Astrocyte (in vitro differentiated cells and primary cell): Measurements from ENCODE around the gene MUC5AC. TPM values are rescaled to one million over a fixed set of nuclear protein-coding genes. Genes with fewer than 3 reads are reported as not detected.

Experiments
- DNase-seq: peaks from one replicate; pipeline ENCODE4 v3.0.0-alpha.2; 2010; ENCODE audit warnings: low read depth
- FAIRE-seq: peaks from 2 replicates; lab custom pipeline; 2011; peaks lifted over from hg19 to GRCh38; lab: Jason Lieb, UNC
- H2AFZ ChIP-seq: 2 replicates; pipeline ENCODE4 v1.6.0; 2012; ENCODE audit warnings: low read depth, low read length, inconsistent platforms
- H3K27ac ChIP-seq: 2 replicates; pipeline ENCODE4 v1.5.1; 2011; ENCODE audit warnings: low read depth, low read length, inconsistent platforms
- H3K27me3 ChIP-seq: 2 replicates; pipeline ENCODE4 v1.6.0; 2011; ENCODE audit warnings: low read length, inconsistent platforms; ENCODE audit not compliant: insufficient read depth
- H3K36me3 ChIP-seq: 2 replicates; pipeline ENCODE4 v1.5.1; 2011; ENCODE audit warnings: low read length, inconsistent platforms; ENCODE audit not compliant: insufficient read depth
- H3K4me1 ChIP-seq: 2 replicates; pipeline ENCODE4 v1.5.1; 2011; ENCODE audit warnings: low read length, inconsistent platforms; ENCODE audit not compliant: insufficient read depth
- H3K4me2 ChIP-seq: 2 replicates; pipeline ENCODE4 v1.6.0; 2012; ENCODE audit warnings: low read length, inconsistent platforms
- H3K4me3 ChIP-seq: 2 replicates; pipeline ENCODE4 v1.5.1; 2011; ENCODE audit warnings: low read depth, mild to moderate bottlenecking, low read length, inconsistent platforms; ENCODE audit not compliant: insufficient read depth
- H3K79me2 ChIP-seq: 2 replicates; pipeline ENCODE4 v1.6.0; 2012; ENCODE audit warnings: mild to moderate bottlenecking, low read length, inconsistent platforms; ENCODE audit not compliant: insufficient read depth
- H3K9ac ChIP-seq: 2 replicates; pipeline ENCODE4 v1.6.0; 2012; ENCODE audit warnings: mild to moderate bottlenecking, low read length, inconsistent platforms
- H3K9me3 ChIP-seq: 2 replicates; pipeline ENCODE4 v1.5.1; 2012; ENCODE audit warnings: low read depth, mild to moderate bottlenecking, low read length, inconsistent platforms; ENCODE audit not compliant: insufficient read depth
- H4K20me1 ChIP-seq: 2 replicates; pipeline ENCODE4 v1.6.0; 2012; ENCODE audit warnings: low read length, inconsistent platforms; ENCODE audit not compliant: insufficient read depth
- H3K27ac Mint-ChIP-seq: one replicate; pipeline ENCODE4 v1.8.0; 2021; ENCODE audit warnings: mild to moderate bottlenecking, mixed read lengths; ENCODE audit not compliant: unreplicated experiment
- H3K27me3 Mint-ChIP-seq: one replicate; pipeline ENCODE4 v1.8.0; 2021; ENCODE audit warnings: low read depth, mixed read lengths; ENCODE audit not compliant: unreplicated experiment
- H3K36me3 Mint-ChIP-seq: one replicate; pipeline ENCODE4 v1.8.0; 2021; ENCODE audit warnings: low read depth, mixed read lengths; ENCODE audit not compliant: unreplicated experiment
- H3K4me1 Mint-ChIP-seq: one replicate; pipeline ENCODE4 v1.8.0; 2021; ENCODE audit warnings: low read depth, mixed read lengths; ENCODE audit not compliant: unreplicated experiment
- H3K4me3 Mint-ChIP-seq: one replicate; pipeline ENCODE4 v1.8.0; 2021; ENCODE audit warnings: mild to moderate bottlenecking, moderate library complexity, mixed read lengths; ENCODE audit not compliant: unreplicated experiment
- H3K9me3 Mint-ChIP-seq: one replicate; pipeline ENCODE4 v1.8.0; 2021; ENCODE audit warnings: mild to moderate bottlenecking, mixed read lengths; ENCODE audit not compliant: unreplicated experiment
- EZH2 ChIP-seq: IDR thresholded peaks from 2 replicates; pipeline ENCODE4 v1.6.1; 2012; ENCODE audit warnings: mild to moderate bottlenecking, low read length, inconsistent platforms; ENCODE audit not compliant: insufficient read depth
- total RNA-seq: library from RNA; stranded (reverse); gene quantifications from 2 replicates; pipeline ENCODE4 v1.2.1, GENCODE V29; 2021
- TF ChIP-seq, protein P1 (sequence below): IDR thresholded peaks from 2 replicates; pipeline ENCODE4 v1.5.1; 2011; ENCODE audit warnings: low read depth, mild to moderate bottlenecking, inconsistent platforms, low read length, moderate library complexity; ENCODE audit not compliant: insufficient read depth

The MUC5AC gene
- total RNA-seq, 1 donor from 2014 or later: not detected

DNA sequence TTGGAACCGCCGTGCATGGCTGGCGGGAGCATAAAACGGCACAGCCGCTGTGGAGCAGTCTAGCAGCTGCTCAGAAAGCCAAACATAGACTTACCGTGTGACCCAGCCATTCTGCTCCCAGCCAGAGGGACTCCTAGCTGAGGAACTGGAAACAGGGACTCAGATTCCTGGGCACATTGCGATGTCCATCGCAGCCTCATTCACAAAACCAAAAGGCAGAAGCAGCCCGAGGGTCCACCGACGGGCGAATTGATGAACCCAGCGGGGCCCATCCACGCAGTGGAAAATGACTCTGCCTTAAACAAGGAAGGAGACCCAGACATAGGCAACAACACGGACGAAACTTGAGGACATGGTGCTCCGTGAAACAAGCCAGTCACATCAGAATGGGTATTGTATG is 59.4 kb downstream of the MUC5AC start:
- peaks cover 15% of the 10 kb centered on the region for H3K9me3 Mint-ChIP-seq
- Histone ChIP-seq H3K9ac (no peak overlapping the region), H3K4me2 (no peak overlapping the region), H3K9me3 (no peaks in the 10 kb centered on the region), H3K4me3 (no peak overlapping the region), H3K27me3 (peaks cover 3% of the 10 kb centered on the region), H3K79me2 (no peaks in the 10 kb centered on the region), H4K20me1 (no peaks in the 10 kb centered on the region), H3K36me3 (no peaks in the 10 kb centered on the region), H2AFZ (no peak overlapping the region), H3K27ac (no peak overlapping the region), H3K4me1 (no peaks in the 10 kb centered on the region)
- H3K4me1 Mint-ChIP-seq: no peaks in the 10 kb centered on the region
- FAIRE-seq (no peak), DNase-seq (no peak)
- peaks cover 47% of the 10 kb centered on the region for H3K27me3 Mint-ChIP-seq
- H3K27ac Mint-ChIP-seq: no peak overlapping the region
- no peak overlapping the region for H3K4me3 Mint-ChIP-seq
- TF ChIP-seq, protein P1, sequence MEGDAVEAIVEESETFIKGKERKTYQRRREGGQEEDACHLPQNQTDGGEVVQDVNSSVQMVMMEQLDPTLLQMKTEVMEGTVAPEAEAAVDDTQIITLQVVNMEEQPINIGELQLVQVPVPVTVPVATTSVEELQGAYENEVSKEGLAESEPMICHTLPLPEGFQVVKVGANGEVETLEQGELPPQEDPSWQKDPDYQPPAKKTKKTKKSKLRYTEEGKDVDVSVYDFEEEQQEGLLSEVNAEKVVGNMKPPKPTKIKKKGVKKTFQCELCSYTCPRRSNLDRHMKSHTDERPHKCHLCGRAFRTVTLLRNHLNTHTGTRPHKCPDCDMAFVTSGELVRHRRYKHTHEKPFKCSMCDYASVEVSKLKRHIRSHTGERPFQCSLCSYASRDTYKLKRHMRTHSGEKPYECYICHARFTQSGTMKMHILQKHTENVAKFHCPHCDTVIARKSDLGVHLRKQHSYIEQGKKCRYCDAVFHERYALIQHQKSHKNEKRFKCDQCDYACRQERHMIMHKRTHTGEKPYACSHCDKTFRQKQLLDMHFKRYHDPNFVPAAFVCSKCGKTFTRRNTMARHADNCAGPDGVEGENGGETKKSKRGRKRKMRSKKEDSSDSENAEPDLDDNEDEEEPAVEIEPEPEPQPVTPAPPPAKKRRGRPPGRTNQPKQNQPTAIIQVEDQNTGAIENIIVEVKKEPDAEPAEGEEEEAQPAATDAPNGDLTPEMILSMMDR: no peak
- TF ChIP-seq EZH2: no peak
- H3K36me3 Mint-ChIP-seq: no peaks in the 10 kb centered on the region

DNA sequence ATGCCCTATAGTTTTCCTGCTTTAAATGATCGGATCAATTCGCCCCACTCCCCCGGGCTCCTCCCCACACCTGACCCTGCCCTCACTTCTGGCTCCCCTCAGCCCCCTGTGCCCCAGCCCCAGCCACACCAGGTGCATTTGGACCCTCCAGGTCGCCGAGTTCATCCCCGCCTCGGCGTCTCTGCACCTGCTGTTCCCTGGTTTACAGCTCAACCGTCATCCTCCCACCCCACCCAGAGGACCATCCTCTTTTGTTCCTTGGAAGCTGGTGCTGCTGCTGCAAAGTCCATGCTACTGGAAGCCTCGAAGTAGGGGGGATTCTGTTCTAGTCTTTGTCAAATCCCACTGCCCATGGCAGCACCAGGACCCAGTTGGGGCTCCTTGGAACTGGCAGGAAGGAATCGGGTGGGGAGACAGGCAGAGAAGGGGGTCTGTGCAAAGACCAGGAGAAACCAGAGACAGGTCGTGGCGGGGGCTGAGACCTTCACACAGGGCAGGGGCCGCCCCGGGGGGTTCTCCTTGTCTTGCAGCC is 60.6 kb downstream of the MUC5AC start:
- H3K36me3 Mint-ChIP-seq: no peaks in the 10 kb centered on the region
- FAIRE-seq: no peak

More for the DNA sequence above, 60.6 kb downstream of the MUC5AC start:
- peaks cover 7% of the 10 kb centered on the region for H3K9me3 Mint-ChIP-seq
- H3K36me3 ChIP-seq: no peaks in the 10 kb centered on the region
- H3K27me3 Mint-ChIP-seq: peaks cover 38% of the 10 kb centered on the region
- no peak for DNase-seq
- H4K20me1 ChIP-seq: no peaks in the 10 kb centered on the region
- H3K4me2 ChIP-seq: no peak overlapping the region
- TF ChIP-seq, protein P1: no peak
- TF ChIP-seq EZH2: no peak
- H3K4me1 Mint-ChIP-seq: no peaks in the 10 kb centered on the region
- no peaks in the 10 kb centered on the region for H3K4me1 ChIP-seq
- H3K27me3 ChIP-seq: peaks cover 3% of the 10 kb centered on the region
- H3K27ac ChIP-seq: no peak overlapping the region
- H3K79me2 ChIP-seq: no peaks in the 10 kb centered on the region
- no peak overlapping the region for H3K4me3 Mint-ChIP-seq
- H3K4me3 ChIP-seq: no peak overlapping the region
- no peaks in the 10 kb centered on the region for H3K9me3 ChIP-seq
- H2AFZ ChIP-seq: no peak overlapping the region
- no peak overlapping the region for H3K27ac Mint-ChIP-seq
- no peak overlapping the region for H3K9ac ChIP-seq
